Activated T-cell treated with anti-CD3 and anti-CD28 coated beads, Interleukin-2, amount 50 U/mL, for 72 hours (primary cell): ENCODE data around the gene RERE. TPM values are rescaled to one million over a fixed set of nuclear protein-coding genes. Genes with fewer than 3 reads are reported as not detected.

ENCODE experiments used
- ATAC-seq, 2 donors: fragments of 150-1000 bp; cut with Tn5 transposase; replicated peaks in 1 of 2; 2 replicates each; pipeline ENCODE4 v1.10.0; 2021; ENCODE audit warnings: moderate library complexity in 2 of 2, mild to moderate bottlenecking in 1 of 2
- DNase-seq, 2 donors: peaks; one replicate each; pipeline ENCODE4 v3.0.0; 2021 to 2022; ENCODE audit warnings: mixed read lengths in 1 of 2
- H3K27ac Mint-ChIP-seq: one replicate; pipeline ENCODE4 v1.8.0; 2022; ENCODE audit warnings: mild to moderate bottlenecking, moderate library complexity, mixed read lengths
- H3K27me3 Mint-ChIP-seq: one replicate; pipeline ENCODE4 v1.8.0; 2022; ENCODE audit warnings: low read depth, mixed read lengths
- H3K36me3 Mint-ChIP-seq, 2 donors: one replicate each; pipeline ENCODE4 v1.8.0; 2022; ENCODE audit warnings: mixed read lengths in 2 of 2, mild to moderate bottlenecking in 1 of 2; ENCODE audit not compliant: insufficient read depth in 2 of 2
- H3K4me1 Mint-ChIP-seq: one replicate; pipeline ENCODE4 v1.8.0; 2022; ENCODE audit warnings: low read depth, mixed read lengths
- H3K4me3 Mint-ChIP-seq, 2 donors: one replicate each; pipeline ENCODE4 v1.8.0; 2022; ENCODE audit warnings: mild to moderate bottlenecking in 2 of 2, mixed read lengths in 2 of 2, moderate library complexity in 2 of 2
- H3K9me3 Mint-ChIP-seq, 2 donors: one replicate each; pipeline ENCODE4 v1.8.0; 2022; ENCODE audit warnings: mixed read lengths in 2 of 2
- total RNA-seq, 2 donors: library from RNA; stranded (reverse); gene quantifications; one replicate each; pipeline ENCODE4 v1.2.3, GENCODE V29; 2022

The RERE gene
- total RNA-seq, 2 donors from 2014 or later = 98.7 to 105 TPM

GRCh38 chr1:8443558-8444194 lies 373.8 kb downstream of the RERE start:
- Mint-ChIP-seq H3K27me3 (no peaks in the 10 kb centered on the region), H3K4me1 (peaks cover 22% of the 10 kb centered on the region), H3K36me3 (peaks cover 7 to 12% of the 10 kb centered on the region in 2 donors), H3K9me3 (peaks cover 0 to 1% of the 10 kb centered on the region in 2 donors), H3K4me3 (no peak overlapping the region), H3K27ac (no peak overlapping the region)
- DNase-seq = no peak
- no peak for ATAC-seq

GRCh38 chr1:8441426-8441825 lies 376.0 kb downstream of the RERE start:
- H3K27me3 Mint-ChIP-seq = no peaks in the 10 kb centered on the region
- DNase-seq (no peak), ATAC-seq (no peak)
- peaks cover 15% of the 10 kb centered on the region for H3K4me1 Mint-ChIP-seq
- no peak overlapping the region for H3K27ac Mint-ChIP-seq
- no peaks in the 10 kb centered on the region for H3K9me3 Mint-ChIP-seq
- no peak overlapping the region for H3K4me3 Mint-ChIP-seq
- H3K36me3 Mint-ChIP-seq = peaks cover 2 to 4% of the 10 kb centered on the region in 2 donors

GRCh38 chr1:8439015-8439702 lies 378.3 kb downstream of the RERE start:
- DNase-seq (no peak), ATAC-seq (no peak)
- no peak overlapping the region for H3K4me3 Mint-ChIP-seq
- H3K36me3 Mint-ChIP-seq = peaks cover under 1 to 3% of the 10 kb centered on the region in 2 donors
- H3K4me1 Mint-ChIP-seq = peaks cover 8% of the 10 kb centered on the region
- no peak overlapping the region for H3K27ac Mint-ChIP-seq
- H3K27me3 Mint-ChIP-seq = no peaks in the 10 kb centered on the region
- no peaks in the 10 kb centered on the region for H3K9me3 Mint-ChIP-seq

DNA sequence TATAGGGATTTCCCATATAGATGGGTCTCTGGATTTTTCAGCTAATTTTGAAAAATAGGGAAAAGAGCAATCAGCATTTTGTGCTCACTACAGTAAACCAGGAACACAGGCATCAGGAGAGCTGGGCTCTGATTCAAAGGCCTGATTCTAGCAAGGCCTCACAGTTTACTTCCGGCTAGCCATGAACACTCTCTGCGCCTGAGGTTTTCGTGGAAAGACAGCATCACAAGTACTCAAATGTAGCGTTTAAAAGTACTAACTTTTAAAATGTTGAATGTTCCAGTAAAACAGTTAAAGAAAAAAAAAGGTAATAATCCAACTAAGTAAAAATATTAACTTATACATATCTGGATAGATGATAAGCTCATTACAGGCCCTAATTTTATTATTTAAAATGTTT lies 379.0 kb downstream of the RERE start:
- H3K9me3 Mint-ChIP-seq = no peaks in the 10 kb centered on the region
- no peak for ATAC-seq
- no peak overlapping the region for H3K4me3 Mint-ChIP-seq
- H3K4me1 Mint-ChIP-seq = peaks cover 8% of the 10 kb centered on the region
- no peaks in the 10 kb centered on the region for H3K27me3 Mint-ChIP-seq
- peaks cover 0 to 4% of the 10 kb centered on the region in 2 donors for H3K36me3 Mint-ChIP-seq
- DNase-seq = no peak
- H3K27ac Mint-ChIP-seq = no peak overlapping the region

DNA sequence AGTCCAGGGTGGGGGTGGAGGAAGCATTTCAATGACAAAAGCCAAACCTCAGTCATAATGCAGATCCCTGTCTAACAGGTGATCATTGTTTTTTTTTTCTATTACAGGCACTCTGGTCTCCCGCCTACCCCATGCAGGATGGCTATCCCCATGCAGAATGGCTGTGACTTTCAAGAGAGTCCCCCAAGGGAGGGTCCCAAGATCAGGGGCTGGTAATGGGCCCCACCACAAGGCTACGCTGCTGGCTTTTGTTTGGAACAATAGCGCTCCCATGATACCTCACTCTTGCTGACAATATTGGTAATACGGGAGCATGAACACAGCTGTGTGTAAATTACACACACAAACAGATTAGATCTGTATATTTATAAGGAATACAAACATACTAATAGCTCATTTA lies 380.1 kb downstream of the RERE start:
- Mint-ChIP-seq H3K27ac (no peak overlapping the region), H3K36me3 (peaks cover 0 to 2% of the 10 kb centered on the region in 2 donors), H3K4me1 (peaks cover 11% of the 10 kb centered on the region), H3K27me3 (no peaks in the 10 kb centered on the region), H3K4me3 (no peak overlapping the region), H3K9me3 (no peaks in the 10 kb centered on the region)
- DNase-seq (no peak), ATAC-seq (no peak)

DNA sequence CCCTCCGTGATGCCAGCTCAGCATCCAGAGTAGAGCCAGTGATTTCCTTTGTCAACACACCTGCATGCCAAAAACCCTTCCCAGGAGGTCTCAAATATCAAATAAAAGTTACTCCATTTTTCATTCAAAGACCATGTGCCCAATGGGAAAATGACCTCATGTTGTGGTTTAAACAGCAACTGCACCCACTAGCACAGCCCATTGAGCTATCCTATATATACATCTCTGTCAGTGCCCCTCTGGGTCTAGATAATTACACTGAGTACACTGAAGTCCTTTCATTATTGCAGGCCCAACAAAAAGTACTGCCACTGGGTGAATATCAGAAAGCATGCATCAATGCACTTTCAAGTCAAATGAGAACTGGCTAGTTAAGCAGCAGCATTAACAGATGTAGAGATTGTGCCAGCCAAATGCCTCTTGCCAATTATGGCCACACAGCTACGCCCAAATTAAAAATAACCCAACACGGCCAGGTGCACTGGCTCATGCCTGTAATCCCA lies 381.8 kb downstream of the RERE start:
- H3K27ac Mint-ChIP-seq = no peak overlapping the region
- DNase-seq (no peak), ATAC-seq (no peak)
- peaks cover 28% of the 10 kb centered on the region for H3K4me1 Mint-ChIP-seq
- H3K36me3 Mint-ChIP-seq = peaks cover 0 to 1% of the 10 kb centered on the region in 2 donors
- H3K9me3 Mint-ChIP-seq = no peaks in the 10 kb centered on the region
- H3K27me3 Mint-ChIP-seq = no peaks in the 10 kb centered on the region
- no peak overlapping the region for H3K4me3 Mint-ChIP-seq

GRCh38 chr1:8434101-8434500 lies 383.3 kb downstream of the RERE start:
- Mint-ChIP-seq H3K4me3 (no peak overlapping the region), H3K36me3 (peaks cover 0 to 1% of the 10 kb centered on the region in 2 donors), H3K27me3 (no peaks in the 10 kb centered on the region), H3K27ac (no peak overlapping the region), H3K9me3 (no peaks in the 10 kb centered on the region), H3K4me1 (peaks cover 39% of the 10 kb centered on the region)
- no peak for DNase-seq
- no peak for ATAC-seq

- Mint-ChIP-seq H3K27me3 (no peaks in the 10 kb centered on the region), H3K4me1 (peaks cover 55% of the 10 kb centered on the region), H3K27ac (no peak overlapping the region), H3K4me3 (no peak overlapping the region), H3K9me3 (no peaks in the 10 kb centered on the region), H3K36me3 (peaks cover 0 to 1% of the 10 kb centered on the region in 2 donors)
- no peak for ATAC-seq
- DNase-seq = no peak
Measured at GRCh38 chr1:8431784-8432183, 385.7 kb downstream of the RERE start.

DNA sequence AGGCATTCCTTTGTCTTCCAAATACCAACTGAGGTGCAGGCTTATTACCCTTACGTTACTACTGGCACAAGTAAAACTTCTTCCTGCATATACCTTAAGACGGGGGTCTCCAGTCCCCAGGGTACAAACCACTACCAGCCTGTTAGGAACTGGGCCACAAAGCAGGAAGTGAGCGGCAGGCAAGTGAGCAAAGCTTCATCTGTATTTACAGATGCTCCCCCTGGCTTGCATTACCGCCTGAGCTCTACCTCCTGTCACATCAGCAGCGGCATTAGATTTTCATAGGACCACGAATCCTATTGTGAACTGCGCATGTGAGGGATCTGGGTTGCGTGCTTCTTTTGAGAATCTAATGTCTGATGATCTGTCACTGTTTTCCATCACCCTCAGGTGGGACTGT lies 386.4 kb downstream of the RERE start:
- ATAC-seq (peak in 1 of 2 donors; percentile 39), DNase-seq (peak in 1 of 2 donors; percentile 25)
- peaks cover 62% of the 10 kb centered on the region for H3K4me1 Mint-ChIP-seq
- H3K9me3 Mint-ChIP-seq = no peaks in the 10 kb centered on the region
- peaks cover 0 to 3% of the 10 kb centered on the region in 2 donors for H3K36me3 Mint-ChIP-seq
- H3K27me3 Mint-ChIP-seq = no peaks in the 10 kb centered on the region
- H3K4me3 Mint-ChIP-seq = peak overlapping the region; percentile 30 to 48
- no peak overlapping the region for H3K27ac Mint-ChIP-seq

GRCh38 chr1:8430476-8430875 lies 387.0 kb downstream of the RERE start:
- Mint-ChIP-seq H3K9me3 (no peaks in the 10 kb centered on the region), H3K4me3 (no peak overlapping the region), H3K27ac (no peak overlapping the region), H3K4me1 (peaks cover 68% of the 10 kb centered on the region), H3K27me3 (no peaks in the 10 kb centered on the region), H3K36me3 (peaks cover 0 to 3% of the 10 kb centered on the region in 2 donors)
- peak; percentile 28 to 35 for DNase-seq
- ATAC-seq = peak; percentile 62 to 77

- no peak for ATAC-seq
- H3K27ac Mint-ChIP-seq = peak overlapping the region; percentile 16
- H3K4me3 Mint-ChIP-seq = no peak overlapping the region
Measured at GRCh38 chr1:8429549-8430110, 387.8 kb downstream of the RERE start.

DNA sequence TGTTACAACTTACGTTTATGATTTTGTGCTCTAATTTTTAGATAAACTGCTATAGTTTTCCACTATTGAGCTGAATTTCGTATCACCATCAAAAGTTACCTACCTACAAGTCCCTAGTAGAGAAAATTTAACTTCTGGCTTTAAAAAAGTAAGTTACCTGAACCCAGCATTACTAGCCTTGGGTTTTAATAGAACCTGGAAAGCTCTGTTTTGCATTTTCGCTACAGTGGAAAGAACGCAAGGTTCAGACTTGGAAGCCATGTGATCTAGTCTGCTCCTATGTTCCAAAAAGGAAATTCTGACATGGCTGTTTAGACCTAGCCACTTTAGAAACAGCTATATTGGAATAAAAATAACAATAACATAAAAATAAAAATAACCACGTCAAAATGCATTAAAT lies 389.0 kb downstream of the RERE start:
- Mint-ChIP-seq H3K4me3 (no peak overlapping the region), H3K36me3 (peaks cover 0 to 9% of the 10 kb centered on the region in 2 donors), H3K27ac (no peak overlapping the region), H3K27me3 (no peaks in the 10 kb centered on the region), H3K9me3 (no peaks in the 10 kb centered on the region), H3K4me1 (peaks cover 82% of the 10 kb centered on the region)
- DNase-seq (no peak), ATAC-seq (no peak)

More at GRCh38 chr1:8429549-8430110, 387.8 kb downstream of the RERE start:
- Mint-ChIP-seq H3K4me1 (peaks cover 76% of the 10 kb centered on the region), H3K36me3 (peaks cover 0 to 4% of the 10 kb centered on the region in 2 donors), H3K9me3 (no peaks in the 10 kb centered on the region), H3K27me3 (no peaks in the 10 kb centered on the region)
- no peak for DNase-seq

- no peak for ATAC-seq
- Mint-ChIP-seq H3K4me3 (peak overlapping the region; percentile 3 to 58), H3K27me3 (no peaks in the 10 kb centered on the region), H3K27ac (peak overlapping the region; percentile 78), H3K9me3 (no peaks in the 10 kb centered on the region), H3K36me3 (peaks cover 0 to 9% of the 10 kb centered on the region in 2 donors), H3K4me1 (peaks cover 82% of the 10 kb centered on the region)
- DNase-seq = no peak
Measured at GRCh38 chr1:8427986-8428385, 389.5 kb downstream of the RERE start.
